ENCODE measurements around the gene APCDD1.
"Not testable (repeated sequence)": the region's sequence is repeated elsewhere in the genome, so short reads cannot be mapped to it uniquely, and the experiment has no call there.

The APCDD1 gene

DNA sequence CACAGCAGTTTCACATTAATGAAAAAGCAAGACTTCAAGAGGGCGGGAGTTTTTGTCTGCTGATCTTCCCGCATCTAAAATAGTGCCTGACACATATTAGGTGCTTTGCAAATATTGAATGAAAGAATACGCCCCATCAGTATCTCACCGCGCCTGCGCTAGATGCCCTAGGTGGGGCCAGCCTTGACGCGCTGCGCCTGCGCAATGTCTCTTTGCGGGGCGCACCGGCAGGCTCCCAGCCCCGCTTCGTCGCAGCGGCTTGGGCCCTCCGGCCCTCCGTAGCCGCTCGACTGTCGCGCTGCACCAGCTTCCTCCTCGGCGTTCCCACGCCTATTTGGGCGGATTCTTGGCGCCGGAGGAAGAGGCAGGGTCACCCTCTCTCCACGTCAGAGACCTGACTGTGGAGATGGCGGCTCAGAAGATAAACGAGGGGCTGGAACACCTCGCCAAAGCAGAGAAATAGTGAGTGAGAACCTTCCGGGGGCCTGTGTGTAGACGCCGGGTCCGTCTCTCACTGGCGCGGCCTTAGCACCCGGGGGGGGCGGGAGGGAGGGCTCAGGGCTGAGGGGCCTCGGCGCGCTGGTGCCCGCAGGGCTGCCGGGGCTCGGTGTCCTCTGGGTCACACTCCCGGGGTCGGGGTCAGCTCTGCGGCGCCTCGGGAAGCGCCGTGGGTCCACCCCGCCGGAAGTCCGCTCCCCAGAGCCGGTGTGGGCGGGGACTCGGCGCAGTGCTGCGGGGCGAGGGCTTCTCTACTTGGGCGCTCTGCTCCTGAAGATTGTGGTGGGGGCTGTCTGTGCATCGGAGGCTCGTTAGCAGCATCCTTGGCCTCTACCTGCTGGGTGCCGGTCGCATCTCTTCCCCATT, 71.5 kb downstream of the APCDD1 start, which contains the start of gene NAPG:
Gene NAPG, plus strand, starts transcription at position 331 of the 864 bp plus-strand sequence. Its CDS starts 76 bp downstream, at position 407.
- DNase-seq (ENCODE audit: low spot score): peak; percentile 93

DNA sequence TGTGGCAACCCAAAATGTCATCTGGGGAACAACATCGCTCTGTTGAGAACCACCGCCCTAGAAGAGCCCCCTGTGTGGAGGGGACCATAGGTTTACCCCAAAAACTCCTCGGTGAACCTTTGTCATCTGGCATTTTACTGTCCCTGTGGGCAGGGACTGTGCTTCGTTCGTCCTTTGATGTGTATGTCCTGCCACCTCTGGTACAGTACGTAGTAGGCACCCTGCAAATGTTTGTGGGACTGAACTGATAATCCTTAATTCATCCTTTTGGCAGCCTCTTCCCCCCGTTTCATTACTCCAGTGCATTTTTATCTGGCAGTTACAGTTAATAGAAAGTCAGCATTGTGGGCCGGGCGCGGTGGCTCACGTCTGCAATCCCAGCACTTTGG, 72.1 kb downstream of the APCDD1 start:
- no peak for DNase-seq (ENCODE audit: low spot score)

- DNase-seq (ENCODE audit: low spot score): no peak
These were observed 74.0 kb downstream of the APCDD1 start for GRCh38 chr18:10528439-10528838.

DNA sequence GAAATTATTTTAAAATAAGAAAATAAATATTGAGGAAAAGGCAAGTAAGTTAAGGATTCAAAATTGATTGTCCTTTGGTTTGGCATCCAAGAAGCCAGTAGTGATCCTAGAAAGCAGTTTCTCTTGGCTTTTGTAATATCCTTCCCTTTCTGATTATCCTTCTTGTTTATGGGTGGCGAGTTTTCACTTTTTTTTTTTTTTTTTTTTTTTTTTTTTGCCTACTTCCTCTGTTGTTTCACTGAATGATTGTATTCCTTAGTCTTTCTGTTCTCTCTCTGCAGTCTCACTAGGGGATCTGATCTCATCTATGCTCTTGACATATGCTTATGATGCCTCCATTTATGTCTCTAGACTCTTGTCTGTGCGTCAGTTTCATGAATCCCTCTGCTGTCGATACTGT, 75.6 kb downstream of the APCDD1 start:
- DNase-seq (ENCODE audit: low spot score): no peak

DNA sequence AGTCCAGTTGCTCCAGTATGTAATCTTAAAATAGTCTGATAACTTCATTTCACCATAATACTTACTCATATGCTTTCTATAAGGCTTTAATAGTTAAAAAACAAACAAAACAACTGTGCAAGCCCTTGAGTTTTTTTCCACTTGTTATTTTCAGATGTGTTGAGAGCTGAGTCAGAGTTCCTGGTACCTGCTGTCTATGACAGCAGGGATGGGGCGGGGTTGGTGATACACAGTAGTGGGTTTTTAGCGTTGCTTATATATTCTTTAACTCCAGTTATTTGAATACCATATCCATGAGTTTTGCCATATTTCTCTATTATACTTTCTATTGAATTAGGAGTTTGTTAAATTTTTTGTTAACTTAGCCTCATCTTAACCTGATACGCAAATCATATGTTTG, 76.4 kb downstream of the APCDD1 start:
- peak; percentile 49 for DNase-seq (ENCODE audit: low spot score)

GRCh38 chr18:10533111-10533510, 78.7 kb downstream of the APCDD1 start:
- DNase-seq (ENCODE audit: low spot score): no peak

- DNase-seq (ENCODE audit: low spot score): no peak
These were observed 81.8 kb downstream of the APCDD1 start for GRCh38 chr18:10536280-10536679.

GRCh38 chr18:10537765-10538164, 83.3 kb downstream of the APCDD1 start:
- no peak for DNase-seq (ENCODE audit: low spot score)

DNA sequence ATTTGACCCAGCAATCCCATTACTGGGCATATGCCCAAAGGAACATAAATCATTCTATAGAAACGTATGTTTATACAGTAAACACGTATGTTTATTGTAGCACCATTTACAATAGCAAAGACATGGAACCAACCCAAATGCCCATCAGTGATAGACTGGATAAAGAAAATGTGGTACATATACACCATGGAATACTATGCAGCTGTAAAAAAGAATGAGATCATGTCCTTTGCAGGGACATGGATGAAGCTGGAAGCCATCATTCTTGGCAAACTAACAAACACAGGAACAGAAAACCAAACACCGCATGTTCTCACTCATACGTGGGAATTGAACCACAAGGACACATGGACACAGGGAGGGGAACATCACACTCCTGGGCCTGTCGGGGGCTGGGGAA, 84.7 kb downstream of the APCDD1 start:
- not testable (repeated sequence) for DNase-seq (ENCODE audit: low spot score)

All from CD4-positive, alpha-beta T cell treated with Interleukin-15 for 4 hours (primary cell).